Measurements from ENCODE around the gene TCF12.

Gene TCF12

DNA sequence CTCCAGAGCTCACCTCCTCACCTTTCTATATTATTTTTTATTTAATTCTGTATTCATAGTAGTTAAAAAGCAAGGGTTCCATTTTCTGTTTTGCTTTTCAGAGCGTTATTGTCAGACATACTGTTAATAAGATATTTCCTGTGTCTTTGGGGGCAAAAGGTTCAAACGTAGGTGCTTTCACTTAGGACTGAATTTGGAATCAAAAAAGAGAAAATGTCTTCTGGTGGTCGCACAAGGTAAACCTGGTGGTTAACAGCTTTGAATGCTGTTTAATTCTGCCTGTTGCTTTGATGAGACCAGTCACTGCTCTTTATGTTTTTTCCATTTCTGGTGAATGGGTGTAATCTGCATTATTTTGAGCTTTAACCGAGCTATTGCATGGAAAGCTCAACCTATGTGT lies 212.5 kb downstream of the TCF12 start:
- H3K9me2 ChIP-seq (replicated peaks; ENCODE audit: low read depth, low read length): no peaks in the 10 kb centered on the region
- no peak for TF ChIP-seq EZH2phosphoT487 (IDR thresholded peaks at IDR 0.05; ENCODE audit: borderline replicate concordance)
- TF ChIP-seq, protein P1, sequence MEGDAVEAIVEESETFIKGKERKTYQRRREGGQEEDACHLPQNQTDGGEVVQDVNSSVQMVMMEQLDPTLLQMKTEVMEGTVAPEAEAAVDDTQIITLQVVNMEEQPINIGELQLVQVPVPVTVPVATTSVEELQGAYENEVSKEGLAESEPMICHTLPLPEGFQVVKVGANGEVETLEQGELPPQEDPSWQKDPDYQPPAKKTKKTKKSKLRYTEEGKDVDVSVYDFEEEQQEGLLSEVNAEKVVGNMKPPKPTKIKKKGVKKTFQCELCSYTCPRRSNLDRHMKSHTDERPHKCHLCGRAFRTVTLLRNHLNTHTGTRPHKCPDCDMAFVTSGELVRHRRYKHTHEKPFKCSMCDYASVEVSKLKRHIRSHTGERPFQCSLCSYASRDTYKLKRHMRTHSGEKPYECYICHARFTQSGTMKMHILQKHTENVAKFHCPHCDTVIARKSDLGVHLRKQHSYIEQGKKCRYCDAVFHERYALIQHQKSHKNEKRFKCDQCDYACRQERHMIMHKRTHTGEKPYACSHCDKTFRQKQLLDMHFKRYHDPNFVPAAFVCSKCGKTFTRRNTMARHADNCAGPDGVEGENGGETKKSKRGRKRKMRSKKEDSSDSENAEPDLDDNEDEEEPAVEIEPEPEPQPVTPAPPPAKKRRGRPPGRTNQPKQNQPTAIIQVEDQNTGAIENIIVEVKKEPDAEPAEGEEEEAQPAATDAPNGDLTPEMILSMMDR (conservative IDR thresholded peaks at IDR 0.05; ENCODE audit: low read length): no peak
- H3K36me3 ChIP-seq (ENCODE audit: insufficient read depth, low read length): peaks cover 12% of the 10 kb centered on the region; the same call in 1 of the 2 replicates
- peak overlapping the region; percentile 16 for H3K4me2 ChIP-seq (ENCODE audit: low read depth, low read length, poor library complexity, severe bottlenecking)
- no peaks in the 10 kb centered on the region for H3F3A ChIP-seq (ENCODE audit: low read depth)
- H3K9ac ChIP-seq (ENCODE audit: low read depth, low read length, poor library complexity, severe bottlenecking): no peak overlapping the region
- no peaks in the 10 kb centered on the region for H3K27me3 ChIP-seq (ENCODE audit: insufficient read depth, low read length, poor library complexity, severe bottlenecking)
- H3K79me2 ChIP-seq (ENCODE audit: insufficient read depth, low read length): peaks cover 8% of the 10 kb centered on the region
- H3K4me1 ChIP-seq (ENCODE audit: insufficient read depth, low read length, poor library complexity, severe bottlenecking): peaks cover 38% of the 10 kb centered on the region
- H3K9me3 ChIP-seq (ENCODE audit: insufficient read depth, low read depth, low read length): no peaks in the 10 kb centered on the region
- peaks cover 9% of the 10 kb centered on the region for H4K20me1 ChIP-seq (ENCODE audit: insufficient read depth, low read length, poor library complexity, severe bottlenecking)
- no peak overlapping the region for H3K4me3 ChIP-seq (ENCODE audit: low read length, poor library complexity, severe bottlenecking)
- no peak overlapping the region for H2AFZ ChIP-seq (ENCODE audit: low read length)

DNA sequence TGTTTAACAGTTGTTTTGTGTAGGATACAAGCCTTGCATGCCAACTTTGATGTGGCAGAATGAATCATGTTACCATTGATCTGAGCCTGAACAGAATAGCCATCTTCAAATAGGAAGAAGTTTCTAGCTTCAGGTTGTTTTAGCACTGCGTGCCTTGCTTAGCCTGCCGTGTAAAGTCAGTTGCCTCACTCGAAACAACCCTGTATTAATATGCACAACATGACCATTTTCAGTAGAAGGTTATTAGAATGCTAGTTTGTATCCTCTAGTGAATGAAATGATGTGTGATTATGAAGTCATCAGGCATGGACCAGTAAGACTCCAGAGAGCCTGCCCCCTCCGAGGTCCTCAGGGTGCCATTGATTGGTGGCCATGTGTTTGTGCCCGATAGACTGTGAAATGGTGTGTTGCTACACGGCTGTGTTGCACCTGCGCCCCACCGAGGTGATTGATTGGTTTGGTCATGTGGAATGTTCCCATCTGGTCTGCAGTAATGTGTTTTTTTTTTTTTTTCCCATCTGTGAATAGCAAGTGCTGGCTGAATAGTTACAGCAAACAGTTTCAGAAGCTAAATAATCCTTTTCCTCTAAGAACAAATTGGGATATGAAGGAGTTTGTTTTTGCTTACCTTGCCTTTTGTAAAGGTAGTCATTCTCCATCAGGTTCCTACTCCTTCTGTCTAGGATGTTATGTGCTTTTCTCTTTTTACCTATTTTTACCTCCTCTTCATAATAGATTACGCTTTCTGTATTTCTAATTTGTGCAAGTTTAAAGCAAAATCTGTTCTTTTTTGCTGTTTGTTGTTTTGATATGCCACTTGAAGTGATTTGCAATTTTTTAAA lies 214.9 kb downstream of the TCF12 start:
- H3K27me3 ChIP-seq (ENCODE audit: insufficient read depth, low read length, poor library complexity, severe bottlenecking): no peaks in the 10 kb centered on the region
- H4K20me1 ChIP-seq (ENCODE audit: insufficient read depth, low read length, poor library complexity, severe bottlenecking): peaks cover 10% of the 10 kb centered on the region
- peaks cover 41% of the 10 kb centered on the region for H3K4me1 ChIP-seq (ENCODE audit: insufficient read depth, low read length, poor library complexity, severe bottlenecking)
- H2AFZ ChIP-seq (ENCODE audit: low read length): no peak overlapping the region
- H3K4me2 ChIP-seq (ENCODE audit: low read depth, low read length, poor library complexity, severe bottlenecking): no peak overlapping the region
- H3K9me3 ChIP-seq (ENCODE audit: insufficient read depth, low read depth, low read length): no peaks in the 10 kb centered on the region
- H3K4me3 ChIP-seq (ENCODE audit: low read length, poor library complexity, severe bottlenecking): no peak overlapping the region
- peaks cover 14% of the 10 kb centered on the region for H3K79me2 ChIP-seq (ENCODE audit: insufficient read depth, low read length)
- no peak overlapping the region for H3K9ac ChIP-seq (ENCODE audit: low read depth, low read length, poor library complexity, severe bottlenecking)
- peaks cover 7% of the 10 kb centered on the region; the same call in 1 of the 2 replicates for H3K36me3 ChIP-seq (ENCODE audit: insufficient read depth, low read length)
- no peak for TF ChIP-seq EZH2phosphoT487 (IDR thresholded peaks at IDR 0.05; ENCODE audit: borderline replicate concordance)
- TF ChIP-seq, protein P1 (conservative IDR thresholded peaks at IDR 0.05; ENCODE audit: low read length): no peak
- no peaks in the 10 kb centered on the region for H3F3A ChIP-seq (ENCODE audit: low read depth)
- no peaks in the 10 kb centered on the region for H3K9me2 ChIP-seq (replicated peaks; ENCODE audit: low read depth, low read length)

DNA sequence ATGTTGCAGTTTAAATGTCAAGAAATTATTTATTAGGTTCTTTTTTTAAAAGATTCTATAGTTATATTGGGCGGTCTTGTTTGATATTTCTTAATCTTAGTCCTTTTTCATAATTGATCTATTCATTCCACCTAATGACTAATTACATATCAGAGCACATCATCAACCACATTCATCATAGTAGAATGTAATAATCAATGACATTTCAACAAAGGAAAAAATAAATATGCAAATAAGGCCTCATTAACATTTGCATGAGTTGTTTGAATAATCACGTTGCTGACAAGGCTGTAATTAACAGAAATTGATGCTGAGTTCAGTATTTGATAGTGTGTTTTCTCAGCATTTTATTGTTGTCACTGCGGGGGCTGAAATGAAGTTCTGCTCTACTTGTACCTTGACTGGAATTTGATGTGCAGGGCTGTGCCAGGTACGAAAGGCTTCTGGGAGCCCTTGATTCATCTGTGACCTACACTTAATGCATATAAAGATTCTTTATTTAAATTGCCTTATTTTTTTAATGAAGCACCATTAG lies 215.7 kb downstream of the TCF12 start:
- Histone ChIP-seq H3K4me3 (ENCODE audit: low read length, poor library complexity, severe bottlenecking) (no peak overlapping the region), H3K27me3 (ENCODE audit: insufficient read depth, low read length, poor library complexity, severe bottlenecking) (no peaks in the 10 kb centered on the region), H3K9me3 (ENCODE audit: insufficient read depth, low read depth, low read length) (no peaks in the 10 kb centered on the region), H3K9ac (ENCODE audit: low read depth, low read length, poor library complexity, severe bottlenecking) (no peak overlapping the region), H3K4me2 (ENCODE audit: low read depth, low read length, poor library complexity, severe bottlenecking) (no peak overlapping the region), H3K9me2 (replicated peaks; ENCODE audit: low read depth, low read length) (no peaks in the 10 kb centered on the region), H3K36me3 (ENCODE audit: insufficient read depth, low read length) (no peaks in the 10 kb centered on the region; the same call in 1 of the 2 replicates), H3K79me2 (ENCODE audit: insufficient read depth, low read length) (peaks cover 14% of the 10 kb centered on the region), H3F3A (ENCODE audit: low read depth) (no peaks in the 10 kb centered on the region), H3K4me1 (ENCODE audit: insufficient read depth, low read length, poor library complexity, severe bottlenecking) (peaks cover 41% of the 10 kb centered on the region), H2AFZ (ENCODE audit: low read length) (no peak overlapping the region), H4K20me1 (ENCODE audit: insufficient read depth, low read length, poor library complexity, severe bottlenecking) (peaks cover 10% of the 10 kb centered on the region)
- no peak for TF ChIP-seq EZH2phosphoT487 (IDR thresholded peaks at IDR 0.05; ENCODE audit: borderline replicate concordance)
- TF ChIP-seq, protein P1 (conservative IDR thresholded peaks at IDR 0.05; ENCODE audit: low read length): no peak
